Muscle of back (tissue), 11 donors: ENCODE measurements around the gene ATPAF2. TPM values are rescaled to one million over a fixed set of nuclear protein-coding genes. Genes with fewer than 3 reads are reported as not detected.

Source experiments
- DNase-seq, 3 donors: peaks; one replicate each; pipeline versions ENCODE4 v3.0.0 to v3.0.0-alpha.2; 2013
- polyA plus RNA-seq, 10 donors: library from polyadenylated mRNA; unstranded; fragments of 120-200 nt; gene quantifications; one replicate each; pipeline ENCODE4 v1.2.1, GENCODE V29; 2013; ENCODE audit not compliant: insufficient read length in 10 of 10

ATPAF2 gene
- polyA plus RNA-seq, 10 donors, result 13.5 to 19.9 (median 14.5) TPM

- DNase-seq, result no peak
Observed at GRCh38 chr17:17987187-17987896, 51.6 kb downstream of the ATPAF2 start.

DNA sequence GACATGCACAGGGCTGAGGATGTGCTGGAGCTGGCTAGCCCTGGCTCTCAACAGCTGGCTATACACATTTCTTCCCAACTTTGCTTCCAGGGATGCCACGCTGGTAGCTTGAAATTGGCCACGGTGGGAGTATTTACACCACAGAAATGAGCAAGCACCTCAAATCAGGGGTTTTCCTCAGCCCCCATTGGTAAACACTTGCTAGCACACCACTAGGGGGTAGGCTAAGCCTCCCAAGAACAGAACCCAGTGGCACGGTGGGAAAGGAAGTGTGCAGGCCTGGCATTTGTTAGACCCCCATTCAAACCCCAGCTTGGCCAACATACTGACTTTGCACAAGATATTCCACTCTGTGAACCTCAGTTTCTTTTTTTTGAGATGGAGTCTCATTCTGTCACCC lies 53.4 kb downstream of the ATPAF2 start:
- DNase-seq, result no peak

DNA sequence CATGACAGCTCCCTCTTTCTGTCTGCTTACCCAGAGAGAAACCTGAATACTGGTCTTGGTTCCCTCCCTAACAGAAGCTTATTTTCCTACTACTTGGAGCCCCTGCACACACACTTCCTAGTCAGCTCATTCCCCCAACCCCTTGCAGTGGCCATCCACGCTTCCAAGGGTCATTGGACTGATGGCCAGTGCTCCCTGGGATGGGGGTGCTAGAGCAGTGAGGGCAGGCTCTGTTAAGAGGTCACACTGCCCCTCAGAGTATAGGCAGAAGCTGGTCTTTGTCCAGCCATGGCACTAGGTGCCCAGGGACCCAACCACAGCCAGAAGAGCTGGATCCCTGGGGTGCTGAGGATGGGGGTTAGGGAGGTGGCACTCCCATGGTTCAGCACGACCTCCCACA lies 53.8 kb downstream of the ATPAF2 start:
- no peak for DNase-seq

GRCh38 chr17:17983776-17984175 lies 55.2 kb downstream of the ATPAF2 start:
- no peak for DNase-seq

- no peak for DNase-seq
Observed at GRCh38 chr17:17983376-17983775, 55.6 kb downstream of the ATPAF2 start.

GRCh38 chr17:17982801-17983200 lies 56.2 kb downstream of the ATPAF2 start:
- DNase-seq, result no peak

DNA sequence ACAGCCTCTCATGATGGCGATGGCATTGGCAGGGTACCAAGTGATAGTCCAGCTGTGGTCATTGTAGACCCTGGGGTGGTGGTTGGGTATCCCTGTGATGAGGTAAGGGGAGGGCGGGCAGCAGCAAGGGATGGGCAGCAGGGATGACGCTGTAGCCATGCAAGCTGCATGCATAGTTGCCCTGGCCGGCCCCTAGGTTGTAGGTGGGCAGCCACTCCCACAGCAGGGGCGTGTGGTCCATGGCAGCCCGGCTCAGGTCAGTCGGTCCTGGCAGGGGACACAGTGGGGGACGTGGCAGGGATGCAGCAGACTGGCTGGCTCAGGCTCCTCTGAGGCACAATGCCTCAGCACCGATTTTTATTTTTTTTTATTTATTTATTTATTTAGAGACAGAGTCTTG lies 57.6 kb downstream of the ATPAF2 start:
- no peak for DNase-seq

DNA sequence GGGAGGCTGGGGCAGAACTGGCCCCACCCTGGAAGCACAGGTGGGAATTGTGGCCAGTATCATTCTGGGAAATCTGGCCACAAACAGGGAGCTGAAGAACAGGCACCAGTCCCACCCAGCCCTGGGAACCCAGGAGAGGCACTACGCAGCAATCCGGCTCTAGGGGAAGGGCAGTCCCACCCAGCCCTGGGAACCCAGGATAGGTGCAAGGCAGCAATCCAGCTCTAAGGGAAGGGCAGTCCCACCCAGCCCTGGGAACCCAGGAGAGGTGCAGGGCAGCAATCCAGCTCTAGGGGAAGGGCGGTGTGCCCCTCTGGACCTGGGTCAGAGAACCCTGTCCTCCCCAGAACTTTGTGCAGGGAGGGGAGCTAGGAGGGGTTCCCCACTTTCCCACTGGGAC lies 59.2 kb downstream of the ATPAF2 start:
- DNase-seq, result no peak

GRCh38 chr17:17978481-17979424 lies 60.2 kb downstream of the ATPAF2 start:
- DNase-seq, result no peak

DNA sequence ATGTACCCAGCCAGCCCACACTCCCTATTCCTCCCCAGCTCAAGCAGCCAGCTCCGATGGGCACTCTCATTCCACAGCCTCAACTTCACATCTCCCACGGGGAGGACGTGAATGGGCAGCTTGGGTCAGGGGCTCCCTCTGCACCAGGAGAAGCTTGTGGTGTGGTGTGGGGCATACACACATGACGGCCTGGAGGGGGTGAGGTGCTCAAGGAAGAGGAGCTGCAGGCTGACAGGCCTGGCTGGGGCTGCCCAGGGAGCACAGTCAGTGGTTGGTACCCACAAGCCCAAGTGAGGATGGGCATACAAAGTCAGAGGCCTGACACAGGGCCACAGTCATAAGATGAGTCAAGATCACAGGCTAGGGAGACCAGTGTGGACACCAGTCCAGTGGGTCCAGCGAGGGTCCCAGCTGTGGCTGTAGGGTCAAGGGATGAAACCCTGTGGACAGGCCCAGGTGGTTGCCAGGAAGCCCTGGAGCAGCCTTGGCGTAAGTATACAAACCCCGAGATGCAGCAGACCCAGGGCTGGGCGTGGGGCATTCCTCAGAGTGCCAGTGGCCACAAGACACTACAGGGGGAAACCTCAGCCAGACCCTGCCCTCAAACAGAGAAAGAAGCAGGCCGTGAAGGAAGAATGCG lies 61.9 kb downstream of the ATPAF2 start:
- no peak for DNase-seq

DNA sequence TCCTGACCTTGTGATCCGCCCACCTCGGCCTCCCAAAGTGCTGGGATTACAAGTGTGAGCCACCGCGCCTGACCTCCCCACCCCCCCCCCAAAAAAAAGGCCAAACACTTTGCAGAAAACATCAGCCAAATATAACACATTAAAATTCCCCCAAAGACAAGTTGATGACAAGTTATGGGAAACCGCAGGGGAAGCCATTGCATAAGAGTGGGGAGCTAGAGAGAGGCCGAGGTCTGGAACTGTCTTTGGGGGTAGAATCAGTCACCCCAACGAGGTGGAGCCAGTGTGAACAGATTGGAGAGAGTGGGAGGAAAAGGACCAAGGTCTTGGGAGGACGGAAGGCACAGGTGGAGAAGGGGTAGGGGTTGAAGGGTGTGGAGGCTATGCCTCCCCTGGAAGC lies 63.5 kb downstream of the ATPAF2 start:
- DNase-seq, result no peak

DNA sequence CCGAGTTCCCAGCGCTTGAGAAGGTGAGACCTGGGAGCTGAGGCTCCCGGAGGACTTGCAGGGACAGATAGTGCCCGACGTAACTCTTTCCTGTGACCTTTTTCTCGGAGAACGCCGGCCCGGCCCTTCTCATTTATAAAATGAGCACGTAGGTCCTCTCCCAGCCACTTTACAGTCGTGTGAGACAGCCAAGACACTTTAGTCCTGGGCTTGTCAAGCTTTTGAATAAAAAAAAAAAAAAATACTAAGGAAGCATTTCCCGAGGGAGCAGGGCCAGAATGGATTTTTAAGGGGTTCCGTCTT lies 66.1 kb downstream of the ATPAF2 start:
- no peak for DNase-seq

DNA sequence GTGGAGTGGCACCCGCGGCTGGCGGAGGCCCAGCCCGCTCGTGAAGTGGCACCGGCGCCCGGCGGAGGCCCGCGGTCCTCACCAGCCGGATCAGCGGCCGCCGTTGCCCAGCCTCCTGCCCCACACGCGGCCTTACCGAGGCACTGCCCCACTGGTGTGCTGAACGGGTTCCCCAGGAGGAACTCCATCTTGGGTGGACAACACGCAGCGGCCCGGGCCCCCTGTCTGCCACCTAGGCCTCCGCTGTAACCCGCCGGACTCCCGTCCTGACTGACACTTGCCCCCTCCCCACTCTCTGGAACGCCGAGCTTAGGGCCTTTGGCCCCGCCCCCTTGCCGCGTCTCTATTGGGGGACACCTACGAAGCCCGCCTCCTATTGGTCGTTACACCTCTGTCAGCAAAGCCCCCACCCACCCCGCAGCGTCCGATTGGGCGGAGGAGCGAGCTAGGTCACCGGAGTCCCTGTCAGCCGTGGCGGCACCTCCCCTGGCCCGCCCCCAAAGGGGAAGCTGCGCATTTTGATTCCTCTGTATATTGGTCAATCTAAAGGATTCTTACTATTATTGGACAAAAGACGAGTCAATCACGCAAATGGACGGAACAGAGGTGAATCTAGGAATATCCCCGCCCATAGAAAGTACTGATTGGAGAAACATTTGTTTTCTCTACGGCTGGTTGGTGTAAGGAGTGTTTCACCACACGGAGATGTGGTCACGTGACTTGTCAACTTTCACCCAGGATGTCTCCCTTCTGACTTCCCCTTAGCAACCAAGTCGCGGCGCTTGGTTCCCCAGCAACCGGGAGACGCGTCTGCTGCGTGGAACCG lies 66.6 kb downstream of the ATPAF2 start, which contains the start of the genes DRC3 and TOM1L2:
Gene DRC3, plus strand, starts transcription at position 737 of the 826 bp plus-strand sequence. CDS start 4,737 bp downstream, outside the sequence.
Gene TOM1L2, minus strand, starts transcription at position 275 of the 826 bp plus-strand sequence. Its CDS starts 87 bp downstream, at position 188.
- peak; percentile 100 for DNase-seq

DNA sequence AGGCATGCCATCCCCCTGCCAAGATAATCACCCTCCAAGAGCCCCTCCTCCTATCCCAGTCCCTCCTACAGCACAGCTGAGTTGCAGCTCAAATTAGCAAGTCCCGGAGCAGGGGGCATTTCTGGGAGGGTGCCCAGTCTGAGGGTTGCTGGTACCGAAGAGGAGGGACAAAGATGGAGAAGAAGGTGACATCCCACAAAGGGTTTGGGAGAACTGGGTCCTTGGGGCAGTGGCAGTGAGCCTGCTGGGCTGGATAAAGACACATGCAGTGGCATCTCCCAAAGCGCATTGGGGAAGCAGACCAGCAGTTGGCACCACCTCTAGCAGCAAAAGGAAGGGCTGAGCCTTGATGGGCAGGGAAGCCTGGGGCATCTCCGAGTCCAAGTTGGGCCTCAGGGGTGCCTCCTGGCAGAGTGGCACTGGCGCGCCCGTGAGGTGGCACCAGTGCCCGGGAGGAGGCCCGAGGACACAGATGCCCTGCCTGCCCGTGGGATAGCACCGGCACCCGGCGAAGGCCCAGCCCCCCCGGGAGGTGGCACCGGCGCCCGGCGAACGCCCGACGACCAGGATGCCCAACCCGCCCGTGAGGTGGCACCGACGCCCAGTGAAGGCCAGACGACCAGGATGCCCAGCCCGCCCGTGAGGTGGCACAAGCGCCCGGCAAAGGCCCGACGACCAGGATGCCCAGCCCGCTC lies 67.4 kb downstream of the ATPAF2 start:
- DNase-seq, result peak in 2 of 3 donors; percentile 12 to 44

DNA sequence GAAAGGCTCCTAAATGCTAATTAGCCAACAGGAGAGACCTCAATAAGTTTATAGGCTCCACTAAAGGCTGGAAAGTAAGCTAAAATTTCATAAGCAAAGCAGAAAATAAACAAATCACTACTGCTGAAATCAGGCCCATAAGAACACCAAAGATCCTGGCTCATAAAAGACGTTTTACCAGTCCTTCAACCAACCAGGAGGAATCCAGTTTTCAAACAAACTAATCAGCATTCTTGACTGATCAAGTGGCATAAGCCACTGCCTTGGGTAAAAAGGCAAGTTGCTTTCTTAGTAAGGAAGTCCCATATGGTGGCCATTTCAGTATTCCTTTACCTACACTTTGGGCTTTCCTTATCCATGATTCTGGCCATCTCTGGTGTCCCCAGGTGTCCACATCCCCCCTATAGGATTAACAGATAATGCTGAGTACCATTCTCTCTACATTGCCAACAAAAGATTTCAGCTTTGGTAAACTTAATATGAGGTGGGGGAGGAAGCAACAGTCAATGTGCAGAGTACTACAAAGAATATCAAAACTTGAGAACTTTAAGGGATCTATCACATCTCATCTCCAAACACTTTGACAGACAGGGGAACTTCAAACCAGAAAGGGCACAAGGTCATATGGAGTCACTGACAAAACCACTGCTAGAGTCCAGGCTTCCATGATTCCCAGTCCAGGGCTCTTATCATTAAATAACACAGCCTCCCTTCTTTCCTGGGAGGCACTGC lies 68.1 kb downstream of the ATPAF2 start:
- no peak for DNase-seq

Other genes starting within 250 kb of the ATPAF2 start
- gene SREBF1, start 202.2 kb downstream of the ATPAF2 start, polyA plus RNA-seq, result 10 to 100 TPM; 22.4 to 50.1 (median 33.4) TPM
- gene TOM1L2, start 66.8 kb downstream of the ATPAF2 start, polyA plus RNA-seq, result 10 to 100 TPM; 25.2 to 43.2 (median 32.3) TPM
- 1 to 10 TPM; 3.0 to 7.4 (median 4.6) TPM for gene DRC3, start 66.3 kb downstream of the ATPAF2 start, polyA plus RNA-seq
- 10 to 100 TPM in 9 of 10 donors, 1 to 10 TPM in 1; 9.9 to 13.9 (median 11.5) TPM for gene GID4, start 240 bp upstream of the ATPAF2 start, polyA plus RNA-seq
- gene DRG2, start 48.8 kb upstream of the ATPAF2 start, polyA plus RNA-seq, result 10 to 100 TPM; 22.4 to 27.3 (median 23.9) TPM
- gene MYO15A, start 69.6 kb upstream of the ATPAF2 start, polyA plus RNA-seq, result 1 to 10 TPM in 5 of 10 donors, under 1 TPM in 5; 0.72 to 2.0 (median 1.1) TPM
- gene ALKBH5, start 144.7 kb upstream of the ATPAF2 start, polyA plus RNA-seq, result 10 to 100 TPM; 59.0 to 76.1 (median 67.5) TPM
- gene LLGL1, start 186.5 kb upstream of the ATPAF2 start, polyA plus RNA-seq, result 10 to 100 TPM; 17.0 to 32.1 (median 23.0) TPM
- gene FLII, start 219.6 kb upstream of the ATPAF2 start, polyA plus RNA-seq, result 100 to 1,000 TPM; 139 to 177 (median 156) TPM
- gene MIEF2, start 221.5 kb upstream of the ATPAF2 start, polyA plus RNA-seq, result 10 to 100 TPM in 6 of 10 donors, 1 to 10 TPM in 4; 8.7 to 13.8 (median 10.3) TPM